ENCODE data around the gene NR2F1-AS1.

NR2F1-AS1 gene

DNA sequence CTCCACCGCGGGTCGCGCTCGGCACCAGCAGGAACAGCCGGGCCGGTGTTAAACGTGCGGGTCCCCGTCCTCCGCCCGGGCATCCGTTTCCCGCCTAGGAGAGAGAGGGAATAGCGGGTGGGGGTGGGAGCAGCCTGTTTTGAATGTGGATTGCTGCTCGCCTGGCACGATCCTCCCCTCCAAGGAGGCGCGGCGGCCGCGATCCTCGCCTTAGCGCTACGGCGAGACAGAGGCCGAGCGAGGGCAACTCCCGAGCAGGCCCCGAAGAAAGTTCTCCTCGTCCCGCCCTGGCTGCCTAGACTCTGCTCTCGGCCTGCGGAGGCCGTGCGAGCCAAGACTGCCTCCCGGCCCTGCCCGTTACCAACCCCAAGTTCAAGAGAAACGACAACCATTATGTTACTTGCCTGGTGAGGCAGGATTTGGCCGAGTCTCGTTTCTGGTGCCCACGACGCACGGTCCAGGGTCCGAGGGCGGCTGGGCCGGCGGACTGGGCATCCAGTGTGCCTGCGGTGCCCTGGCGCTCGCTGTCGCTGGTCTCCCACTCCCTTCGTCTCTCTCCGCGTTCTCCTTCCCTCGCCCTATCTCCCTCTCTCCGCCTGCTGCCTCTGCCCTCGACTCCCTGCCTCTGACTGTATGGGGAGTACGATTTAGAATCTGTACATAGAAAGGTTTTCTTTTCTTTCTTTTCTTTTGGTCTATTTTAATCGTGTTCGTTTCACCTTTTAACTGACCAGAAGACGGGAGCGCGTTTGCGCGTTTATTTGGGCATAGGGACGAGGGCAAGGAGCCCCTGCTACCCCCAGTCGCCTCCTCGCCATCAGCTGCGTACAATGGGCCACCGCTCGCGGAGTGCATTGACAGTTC, 724 bp downstream of the NR2F1-AS1 start:
- TF ChIP-seq, protein P1, sequence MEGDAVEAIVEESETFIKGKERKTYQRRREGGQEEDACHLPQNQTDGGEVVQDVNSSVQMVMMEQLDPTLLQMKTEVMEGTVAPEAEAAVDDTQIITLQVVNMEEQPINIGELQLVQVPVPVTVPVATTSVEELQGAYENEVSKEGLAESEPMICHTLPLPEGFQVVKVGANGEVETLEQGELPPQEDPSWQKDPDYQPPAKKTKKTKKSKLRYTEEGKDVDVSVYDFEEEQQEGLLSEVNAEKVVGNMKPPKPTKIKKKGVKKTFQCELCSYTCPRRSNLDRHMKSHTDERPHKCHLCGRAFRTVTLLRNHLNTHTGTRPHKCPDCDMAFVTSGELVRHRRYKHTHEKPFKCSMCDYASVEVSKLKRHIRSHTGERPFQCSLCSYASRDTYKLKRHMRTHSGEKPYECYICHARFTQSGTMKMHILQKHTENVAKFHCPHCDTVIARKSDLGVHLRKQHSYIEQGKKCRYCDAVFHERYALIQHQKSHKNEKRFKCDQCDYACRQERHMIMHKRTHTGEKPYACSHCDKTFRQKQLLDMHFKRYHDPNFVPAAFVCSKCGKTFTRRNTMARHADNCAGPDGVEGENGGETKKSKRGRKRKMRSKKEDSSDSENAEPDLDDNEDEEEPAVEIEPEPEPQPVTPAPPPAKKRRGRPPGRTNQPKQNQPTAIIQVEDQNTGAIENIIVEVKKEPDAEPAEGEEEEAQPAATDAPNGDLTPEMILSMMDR (IDR thresholded peaks at IDR 0.05; ENCODE audit: low read depth, low read length): no peak
- peak; percentile 35 for DNase-seq
- peaks cover 15% of the 10 kb centered on the region for H3K27me3 ChIP-seq (ENCODE audit: insufficient read depth, low read depth, severe bottlenecking)
- no peak overlapping the region for H3K27ac ChIP-seq
- H3K4me3 ChIP-seq (ENCODE audit: low read depth, low read length): peak overlapping the region; percentile 71
- no peaks in the 10 kb centered on the region for H3K36me3 ChIP-seq
- H3K9me3 ChIP-seq (ENCODE audit: severe bottlenecking): no peaks in the 10 kb centered on the region

DNA sequence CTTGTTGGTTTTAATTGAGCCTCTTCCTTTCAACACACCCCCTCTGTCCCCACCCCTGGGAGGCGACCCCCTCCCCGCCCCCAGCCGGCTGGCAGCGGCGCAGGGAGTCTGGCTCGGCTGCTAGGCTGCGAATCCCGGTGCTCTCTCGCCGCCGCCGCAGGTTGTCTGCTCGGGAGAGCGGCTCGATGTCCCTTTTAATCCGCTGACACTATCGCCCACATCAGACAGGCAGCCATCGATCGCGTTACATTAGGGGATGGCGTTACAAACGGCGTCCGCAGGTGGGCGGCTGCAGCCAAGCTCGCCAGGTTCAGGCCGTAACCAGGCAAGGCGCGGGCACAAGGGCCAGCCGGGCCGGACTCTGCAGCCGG, 1.3 kb downstream of the NR2F1-AS1 start:
- H3K36me3 ChIP-seq: no peaks in the 10 kb centered on the region
- peaks cover 18% of the 10 kb centered on the region for H3K27me3 ChIP-seq (ENCODE audit: insufficient read depth, low read depth, severe bottlenecking)
- peak overlapping the region; percentile 71 for H3K4me3 ChIP-seq (ENCODE audit: low read depth, low read length)
- no peaks in the 10 kb centered on the region for H3K9me3 ChIP-seq (ENCODE audit: severe bottlenecking)
- TF ChIP-seq, protein P1 (IDR thresholded peaks at IDR 0.05; ENCODE audit: low read depth, low read length): no peak
- no peak overlapping the region for H3K27ac ChIP-seq
- peak; percentile 50 for DNase-seq

DNA sequence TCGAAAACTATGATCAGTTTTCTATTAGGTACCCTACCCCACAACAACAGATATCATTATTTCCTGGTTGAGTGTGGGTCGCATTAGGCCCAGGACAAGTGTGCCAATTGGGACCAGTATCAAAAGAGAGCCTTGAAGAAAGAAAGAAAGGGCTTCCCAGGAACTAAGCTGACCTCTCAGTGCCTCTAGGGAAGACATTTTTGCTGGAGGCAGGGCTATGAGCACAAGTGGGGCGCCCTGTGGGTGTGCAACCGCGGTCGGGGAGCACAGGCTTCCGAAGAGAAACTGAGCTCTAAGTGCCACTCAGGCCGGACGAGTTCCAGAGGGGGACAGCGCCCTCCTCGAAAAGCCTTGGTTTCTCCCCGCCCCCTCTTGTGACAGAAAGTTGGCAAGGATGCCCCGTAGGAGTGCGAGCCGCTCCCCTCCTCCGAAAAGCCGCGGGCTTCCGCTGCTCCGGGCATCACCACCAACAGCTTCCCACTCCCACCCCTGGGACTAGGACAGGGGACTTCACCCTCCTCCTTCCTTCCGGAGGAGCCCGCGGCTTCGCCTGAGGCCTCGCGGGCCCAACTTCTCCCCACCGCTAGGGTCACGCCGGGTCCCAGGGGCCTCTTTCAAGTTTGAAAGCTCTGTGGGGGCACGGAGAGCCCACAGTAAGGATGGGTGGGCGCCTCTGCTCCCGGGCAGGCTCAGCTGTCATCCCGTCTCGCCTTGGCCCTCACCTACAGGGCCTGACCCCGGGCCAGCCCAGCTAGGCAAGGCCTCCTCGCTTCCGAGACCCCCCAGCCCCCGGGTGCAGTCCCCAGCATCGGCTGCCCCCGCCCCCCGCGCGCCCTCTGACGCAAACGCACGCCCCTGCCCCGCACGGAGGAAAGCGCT, 2.0 kb downstream of the NR2F1-AS1 start:
- peak overlapping the region; percentile 71 for H3K4me3 ChIP-seq (ENCODE audit: low read depth, low read length)
- no peaks in the 10 kb centered on the region for H3K36me3 ChIP-seq
- no peaks in the 10 kb centered on the region for H3K9me3 ChIP-seq (ENCODE audit: severe bottlenecking)
- H3K27ac ChIP-seq: no peak overlapping the region
- DNase-seq: no peak
- TF ChIP-seq, protein P1 (IDR thresholded peaks at IDR 0.05; ENCODE audit: low read depth, low read length): no peak
- H3K27me3 ChIP-seq (ENCODE audit: insufficient read depth, low read depth, severe bottlenecking): peaks cover 24% of the 10 kb centered on the region

DNA sequence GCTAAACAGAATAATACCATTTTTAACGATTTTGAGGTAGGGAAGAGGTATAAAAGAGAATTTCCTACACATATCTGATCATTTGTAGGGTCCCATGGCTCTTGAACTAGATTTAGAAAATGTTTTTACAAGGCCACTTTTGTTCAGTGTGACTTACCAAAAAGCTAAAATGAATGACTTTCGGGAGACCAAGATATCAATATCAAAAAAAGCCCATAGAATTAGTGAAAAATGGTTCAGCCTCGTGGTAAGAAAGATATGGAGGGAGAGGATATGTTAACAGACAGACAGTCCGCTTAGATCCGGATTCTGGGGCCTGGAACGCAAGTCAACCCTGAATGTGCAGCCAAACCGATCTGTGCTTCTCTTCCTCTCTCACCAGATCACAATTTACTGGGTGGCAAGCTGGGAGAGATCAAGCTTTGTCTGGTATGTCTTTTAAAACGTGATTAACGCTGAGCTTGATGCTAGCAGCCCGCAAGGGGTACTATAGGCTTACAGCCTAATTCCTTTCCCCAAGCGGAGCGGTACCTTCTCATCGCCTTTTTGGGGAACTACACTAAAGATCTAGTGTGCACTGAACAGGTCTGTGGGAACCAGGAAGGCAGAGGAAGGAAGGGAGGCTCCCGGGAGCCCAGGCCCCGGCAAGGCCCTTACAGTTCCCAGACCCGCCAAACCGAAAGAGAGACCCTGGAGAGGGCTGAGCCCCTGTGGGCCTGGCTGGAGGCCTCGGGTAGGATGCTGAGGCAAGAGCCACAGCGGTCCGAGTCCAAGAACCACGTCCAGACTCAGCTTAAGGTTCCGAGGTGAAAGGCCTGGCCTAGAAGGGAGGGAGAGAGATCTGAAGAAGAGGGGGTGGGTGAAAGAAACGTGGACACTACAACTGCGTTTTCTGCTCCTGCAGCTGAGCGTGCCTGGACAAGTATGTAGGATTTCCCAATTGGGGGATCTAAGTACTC, 2.9 kb downstream of the NR2F1-AS1 start:
- Histone ChIP-seq H3K4me3 (ENCODE audit: low read depth, low read length) (no peak overlapping the region), H3K27ac (no peak overlapping the region), H3K9me3 (ENCODE audit: severe bottlenecking) (no peaks in the 10 kb centered on the region), H3K27me3 (ENCODE audit: insufficient read depth, low read depth, severe bottlenecking) (peaks cover 33% of the 10 kb centered on the region), H3K36me3 (no peaks in the 10 kb centered on the region)
- no peak for DNase-seq
- TF ChIP-seq, protein P1 (IDR thresholded peaks at IDR 0.05; ENCODE audit: low read depth, low read length): no peak
